Activated CD4-positive, alpha-beta T cell treated with anti-CD3 and anti-CD28 coated beads for 48 hours (primary cell): Measurements from ENCODE around the gene CLTC.

Experiments
- DNase-seq: peaks from one replicate; pipeline ENCODE4 v3.0.0-alpha.2; 2020

Gene CLTC

GRCh38 chr17:59733697-59734096 is 114.0 kb downstream of the CLTC start:
- DNase-seq: no peak

DNA sequence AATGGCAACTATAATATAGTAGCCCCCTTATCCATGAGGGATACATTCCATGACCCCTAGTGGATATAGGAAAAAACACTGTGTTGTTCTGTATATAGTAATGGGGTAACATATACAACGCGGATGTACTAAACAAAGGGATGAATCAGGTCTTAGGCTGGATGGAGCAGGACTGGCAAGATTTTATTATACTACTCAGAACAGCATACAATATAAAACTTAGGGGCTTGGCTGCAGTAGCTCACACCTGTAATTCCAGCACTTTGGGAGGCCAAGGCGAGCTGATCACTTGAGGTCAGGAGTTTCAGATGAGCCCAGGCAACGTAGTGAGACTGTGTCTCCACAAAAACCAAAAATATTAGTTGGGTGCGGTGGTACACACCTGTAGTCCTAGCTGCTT is 114.5 kb downstream of the CLTC start:
- no peak for DNase-seq

GRCh38 chr17:59737324-59737723 is 117.6 kb downstream of the CLTC start:
- no peak for DNase-seq

DNA sequence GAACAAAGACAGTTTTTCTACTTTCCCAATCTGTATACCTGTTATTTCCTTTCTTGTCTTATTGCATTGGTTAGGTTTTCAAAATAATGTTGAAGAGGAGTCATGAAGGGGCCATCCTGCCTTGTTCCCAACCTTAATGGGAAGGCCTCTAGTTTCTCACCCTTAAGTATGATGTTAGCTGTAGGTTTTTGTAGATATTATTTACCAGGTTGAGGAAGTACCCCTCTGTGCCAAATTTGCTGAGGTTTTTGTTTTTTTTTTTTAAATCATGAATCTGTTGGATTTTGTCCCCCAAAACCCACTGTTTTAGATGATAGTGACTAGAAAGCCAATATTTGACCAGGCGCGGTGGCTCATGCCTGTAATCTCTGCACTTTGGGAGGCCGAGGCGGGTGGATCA is 124.1 kb downstream of the CLTC start:
- DNase-seq: no peak

GRCh38 chr17:59745040-59745439 is 125.3 kb downstream of the CLTC start:
- DNase-seq: no peak
